PC-3 (cell line): ENCODE results near the gene THAP4.

Experiments
- EZH2 ChIP-seq: fragments of 300-600 bp; sonication (generic); IDR thresholded peaks from one replicate; pipeline ENCODE4 v1.6.1; 2017; ENCODE audit warnings: antibody characterized with exemption, mild to moderate bottlenecking, low read length; ENCODE audit not compliant: unreplicated experiment
- TF ChIP-seq, protein P1 (sequence below): fragments of 300-600 bp; sonication (generic); conservative IDR thresholded peaks from 2 replicates; pipeline ENCODE4 v1.5.1; 2017; ENCODE audit warnings: antibody characterized with exemption, low read depth, mild to moderate bottlenecking, low read length

DNA sequence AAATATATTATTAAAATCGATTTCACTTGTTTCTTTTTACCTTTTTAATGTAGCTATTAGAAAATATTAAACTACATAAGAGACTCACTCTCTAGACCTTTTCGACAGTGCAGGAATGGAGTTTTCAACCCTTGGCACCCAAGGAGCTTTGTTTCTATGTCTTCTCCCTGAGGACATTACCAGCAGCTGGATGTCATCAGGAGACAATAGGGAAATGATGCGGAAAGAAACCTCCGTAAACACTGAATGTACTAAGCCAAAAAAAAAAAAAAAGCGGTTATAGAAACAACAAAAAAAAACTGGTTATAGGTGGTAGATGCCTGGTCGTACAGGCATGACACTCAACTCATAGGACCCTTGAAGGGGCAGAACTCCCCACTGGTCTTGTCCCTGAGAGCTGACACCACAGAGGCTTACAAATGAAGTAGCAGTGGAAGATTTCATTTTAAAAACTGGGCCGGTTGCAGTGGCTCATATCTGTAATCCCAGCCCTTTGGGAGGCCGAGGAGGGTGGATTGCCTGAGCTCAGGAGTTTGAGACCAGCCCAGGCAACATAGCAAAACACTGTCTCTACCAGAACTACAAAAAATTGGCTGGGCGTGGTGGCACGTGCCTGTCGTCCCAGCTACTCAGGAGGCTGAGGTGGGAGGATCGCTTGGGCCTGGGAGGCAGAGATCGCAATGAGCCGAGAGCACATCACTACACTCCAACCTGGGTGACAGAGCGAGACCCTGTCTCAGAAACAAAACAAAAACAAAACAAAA is 23.8 kb downstream of the THAP4 start:
- TF ChIP-seq, protein P1, sequence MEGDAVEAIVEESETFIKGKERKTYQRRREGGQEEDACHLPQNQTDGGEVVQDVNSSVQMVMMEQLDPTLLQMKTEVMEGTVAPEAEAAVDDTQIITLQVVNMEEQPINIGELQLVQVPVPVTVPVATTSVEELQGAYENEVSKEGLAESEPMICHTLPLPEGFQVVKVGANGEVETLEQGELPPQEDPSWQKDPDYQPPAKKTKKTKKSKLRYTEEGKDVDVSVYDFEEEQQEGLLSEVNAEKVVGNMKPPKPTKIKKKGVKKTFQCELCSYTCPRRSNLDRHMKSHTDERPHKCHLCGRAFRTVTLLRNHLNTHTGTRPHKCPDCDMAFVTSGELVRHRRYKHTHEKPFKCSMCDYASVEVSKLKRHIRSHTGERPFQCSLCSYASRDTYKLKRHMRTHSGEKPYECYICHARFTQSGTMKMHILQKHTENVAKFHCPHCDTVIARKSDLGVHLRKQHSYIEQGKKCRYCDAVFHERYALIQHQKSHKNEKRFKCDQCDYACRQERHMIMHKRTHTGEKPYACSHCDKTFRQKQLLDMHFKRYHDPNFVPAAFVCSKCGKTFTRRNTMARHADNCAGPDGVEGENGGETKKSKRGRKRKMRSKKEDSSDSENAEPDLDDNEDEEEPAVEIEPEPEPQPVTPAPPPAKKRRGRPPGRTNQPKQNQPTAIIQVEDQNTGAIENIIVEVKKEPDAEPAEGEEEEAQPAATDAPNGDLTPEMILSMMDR = no peak
- TF ChIP-seq EZH2 = no peak
